ENCODE measurements around the gene SSR3.
A peak's percentile ranks its signal among the peaks of the same experiment; 100 is the strongest.
"Not testable (repeated sequence)": the region's sequence is repeated elsewhere in the genome, so short reads cannot be mapped to it uniquely, and the experiment has no call there.

The SSR3 gene

GRCh38 chr3:156576651-156577348 is 21.9 kb upstream of the SSR3 start:
- H3K4me3 ChIP-seq (ENCODE audit: low read length in 2 of 2) = no peak overlapping the region
- no peak overlapping the region for H3K27ac ChIP-seq (ENCODE audit: low read depth in 2 of 2, low read length in 2 of 2)
- no peaks in the 10 kb centered on the region for H3K9me3 ChIP-seq (ENCODE audit: control insufficient read depth in 2 of 2, low read length in 2 of 2)
- H3K9ac ChIP-seq (ENCODE audit: low read depth in 1 of 2, low read length in 2 of 2) = no peak overlapping the region
- no peaks in the 10 kb centered on the region for H3K4me1 ChIP-seq (ENCODE audit: control insufficient read depth in 2 of 2, insufficient read depth in 2 of 2, low read length in 2 of 2)
- no peaks in the 10 kb centered on the region for H3K27me3 ChIP-seq (ENCODE audit: control insufficient read depth in 2 of 2, insufficient read depth in 2 of 2, low read length in 2 of 2)
- H3K36me3 ChIP-seq (ENCODE audit: control insufficient read depth in 2 of 2, insufficient read depth in 2 of 2, low read length in 2 of 2) = no peaks in the 10 kb centered on the region

DNA sequence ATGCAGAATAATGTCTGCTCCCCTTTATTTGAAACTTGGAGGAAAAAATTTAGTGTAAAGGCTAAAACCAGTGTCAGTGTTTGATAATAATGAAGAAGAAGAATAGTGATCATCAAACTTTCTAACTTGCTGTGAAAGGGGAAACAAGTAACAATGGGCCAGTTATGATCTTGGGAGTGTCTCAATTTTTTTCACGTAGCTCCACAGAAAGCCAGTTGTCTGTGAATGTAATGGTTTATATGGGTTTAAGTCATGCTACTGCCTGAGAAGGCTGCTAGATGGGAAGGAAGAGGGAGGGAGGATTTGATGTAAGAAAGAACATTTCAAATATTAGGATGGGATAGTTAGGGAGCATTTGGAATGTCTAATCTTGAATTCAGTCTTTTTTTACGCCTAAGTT is 21.1 kb upstream of the SSR3 start:
- H3K27me3 ChIP-seq (ENCODE audit: control insufficient read depth in 2 of 2, insufficient read depth in 2 of 2, low read length in 2 of 2) = no peaks in the 10 kb centered on the region
- H3K4me3 ChIP-seq (ENCODE audit: low read length in 2 of 2) = no peak overlapping the region
- no peak overlapping the region for H3K27ac ChIP-seq (ENCODE audit: low read depth in 2 of 2, low read length in 2 of 2)
- H3K36me3 ChIP-seq (ENCODE audit: control insufficient read depth in 2 of 2, insufficient read depth in 2 of 2, low read length in 2 of 2) = no peaks in the 10 kb centered on the region
- no peaks in the 10 kb centered on the region for H3K4me1 ChIP-seq (ENCODE audit: control insufficient read depth in 2 of 2, insufficient read depth in 2 of 2, low read length in 2 of 2)
- no peaks in the 10 kb centered on the region for H3K9me3 ChIP-seq (ENCODE audit: control insufficient read depth in 2 of 2, low read length in 2 of 2)
- H3K9ac ChIP-seq (ENCODE audit: low read depth in 1 of 2, low read length in 2 of 2) = no peak overlapping the region

DNA sequence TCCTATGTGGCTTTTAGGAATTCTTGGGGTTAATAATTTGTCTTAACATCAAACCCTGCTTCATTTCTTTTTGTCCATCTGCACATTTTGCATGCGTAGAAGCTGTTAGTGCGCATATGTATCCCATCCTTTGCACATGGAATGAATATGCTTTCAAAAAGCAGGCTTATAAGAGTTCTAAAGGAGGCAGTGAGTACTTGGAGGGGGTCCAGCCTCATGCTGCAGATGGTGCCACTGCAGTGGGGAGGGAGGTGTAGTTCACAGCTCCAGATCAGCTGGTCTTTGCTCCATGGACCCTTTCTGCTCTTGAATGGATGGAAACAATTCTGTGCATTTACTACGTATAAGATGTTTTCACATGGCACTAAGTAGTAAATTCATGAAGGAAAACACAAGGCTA is 20.7 kb upstream of the SSR3 start:
- H3K27ac ChIP-seq (ENCODE audit: low read depth in 2 of 2, low read length in 2 of 2) = no peak overlapping the region
- H3K9ac ChIP-seq (ENCODE audit: low read depth in 1 of 2, low read length in 2 of 2) = no peak overlapping the region
- no peak overlapping the region for H3K4me3 ChIP-seq (ENCODE audit: low read length in 2 of 2)
- H3K27me3 ChIP-seq (ENCODE audit: control insufficient read depth in 2 of 2, insufficient read depth in 2 of 2, low read length in 2 of 2) = no peaks in the 10 kb centered on the region
- no peaks in the 10 kb centered on the region for H3K9me3 ChIP-seq (ENCODE audit: control insufficient read depth in 2 of 2, low read length in 2 of 2)
- H3K4me1 ChIP-seq (ENCODE audit: control insufficient read depth in 2 of 2, insufficient read depth in 2 of 2, low read length in 2 of 2) = no peaks in the 10 kb centered on the region
- no peaks in the 10 kb centered on the region for H3K36me3 ChIP-seq (ENCODE audit: control insufficient read depth in 2 of 2, insufficient read depth in 2 of 2, low read length in 2 of 2)

- H3K36me3 ChIP-seq (ENCODE audit: control insufficient read depth in 2 of 2, insufficient read depth in 2 of 2, low read length in 2 of 2); H3K9ac ChIP-seq (ENCODE audit: low read depth in 1 of 2, low read length in 2 of 2); H3K4me1 ChIP-seq (ENCODE audit: control insufficient read depth in 2 of 2, insufficient read depth in 2 of 2, low read length in 2 of 2); H3K27me3 ChIP-seq (ENCODE audit: control insufficient read depth in 2 of 2, insufficient read depth in 2 of 2, low read length in 2 of 2); H3K4me3 ChIP-seq (ENCODE audit: low read length in 2 of 2); H3K27ac ChIP-seq (ENCODE audit: low read depth in 2 of 2, low read length in 2 of 2); H3K9me3 ChIP-seq (ENCODE audit: control insufficient read depth in 2 of 2, low read length in 2 of 2): not testable (repeated sequence)
These were observed 15.0 kb upstream of the SSR3 start for GRCh38 chr3:156569881-156570280.

DNA sequence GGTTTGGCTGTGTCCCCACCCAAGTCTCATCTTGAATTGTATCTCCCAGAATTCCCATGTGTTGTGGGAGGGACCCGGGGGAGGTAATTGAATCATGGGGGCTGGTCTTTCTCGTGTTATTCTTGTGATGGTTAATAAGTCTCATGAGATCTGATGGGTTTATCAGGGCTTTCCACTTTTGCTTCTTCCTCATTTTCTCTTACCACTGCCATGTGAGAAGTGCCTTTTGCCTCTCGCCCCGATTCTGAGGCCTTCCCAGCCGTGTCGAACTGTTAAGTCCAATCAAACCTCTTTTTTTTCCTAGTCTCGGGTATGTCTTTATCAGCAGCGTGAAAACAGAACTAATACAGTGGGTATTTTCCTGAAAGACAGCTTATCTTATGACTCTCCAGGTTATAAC is 14.1 kb upstream of the SSR3 start:
- H3K9me3 ChIP-seq (ENCODE audit: control insufficient read depth in 2 of 2, low read length in 2 of 2); H3K36me3 ChIP-seq (ENCODE audit: control insufficient read depth in 2 of 2, insufficient read depth in 2 of 2, low read length in 2 of 2); H3K27ac ChIP-seq (ENCODE audit: low read depth in 2 of 2, low read length in 2 of 2): not testable (repeated sequence)

GRCh38 chr3:156563900-156564682 is 9.2 kb upstream of the SSR3 start:
- no peaks in the 10 kb centered on the region for H3K27me3 ChIP-seq (ENCODE audit: control insufficient read depth in 2 of 2, insufficient read depth in 2 of 2, low read length in 2 of 2)
- H3K4me1 ChIP-seq (ENCODE audit: control insufficient read depth in 2 of 2, insufficient read depth in 2 of 2, low read length in 2 of 2) = peaks cover 8 to 18% of the 10 kb centered on the region in 2 donors
- no peak overlapping the region for H3K9ac ChIP-seq (ENCODE audit: low read depth in 1 of 2, low read length in 2 of 2)
- no peaks in the 10 kb centered on the region for H3K36me3 ChIP-seq (ENCODE audit: control insufficient read depth in 2 of 2, insufficient read depth in 2 of 2, low read length in 2 of 2)
- peak overlapping the region in 1 of 2 donors; percentile 43 for H3K27ac ChIP-seq (ENCODE audit: low read depth in 2 of 2, low read length in 2 of 2)
- no peaks in the 10 kb centered on the region for H3K9me3 ChIP-seq (ENCODE audit: control insufficient read depth in 2 of 2, low read length in 2 of 2)
- no peak overlapping the region for H3K4me3 ChIP-seq (ENCODE audit: low read length in 2 of 2)

More for the DNA sequence above, 14.1 kb upstream of the SSR3 start:
- H3K4me3 ChIP-seq (ENCODE audit: low read length in 2 of 2); H3K4me1 ChIP-seq (ENCODE audit: control insufficient read depth in 2 of 2, insufficient read depth in 2 of 2, low read length in 2 of 2); H3K9ac ChIP-seq (ENCODE audit: low read depth in 1 of 2, low read length in 2 of 2); H3K27me3 ChIP-seq (ENCODE audit: control insufficient read depth in 2 of 2, insufficient read depth in 2 of 2, low read length in 2 of 2): not testable (repeated sequence)

DNA sequence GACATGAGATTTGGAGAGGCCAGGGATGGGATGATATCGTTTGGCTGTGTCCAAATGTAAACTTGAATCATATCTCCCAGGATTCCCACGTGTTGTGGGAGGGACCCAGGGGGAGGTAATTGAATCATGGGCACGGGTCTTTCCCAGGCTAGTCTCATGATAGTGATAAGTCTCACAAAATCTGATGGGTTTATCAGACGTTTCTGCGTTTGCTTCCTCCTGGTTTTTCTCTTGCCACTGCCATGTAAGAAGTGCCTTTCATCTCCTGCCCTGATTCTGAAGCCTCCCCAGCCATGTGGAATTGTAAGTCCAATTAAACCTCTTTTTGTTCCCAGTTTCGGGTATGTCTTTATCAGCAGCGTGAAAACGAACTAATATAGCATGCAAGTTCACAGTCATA is 7.6 kb upstream of the SSR3 start:
- H3K36me3 ChIP-seq (ENCODE audit: control insufficient read depth in 2 of 2, insufficient read depth in 2 of 2, low read length in 2 of 2); H3K4me3 ChIP-seq (ENCODE audit: low read length in 2 of 2); H3K9ac ChIP-seq (ENCODE audit: low read depth in 1 of 2, low read length in 2 of 2); H3K9me3 ChIP-seq (ENCODE audit: control insufficient read depth in 2 of 2, low read length in 2 of 2); H3K27me3 ChIP-seq (ENCODE audit: control insufficient read depth in 2 of 2, insufficient read depth in 2 of 2, low read length in 2 of 2); H3K27ac ChIP-seq (ENCODE audit: low read depth in 2 of 2, low read length in 2 of 2): not testable (repeated sequence)
- peaks cover 8 to 18% of the 10 kb centered on the region in 2 donors for H3K4me1 ChIP-seq (ENCODE audit: control insufficient read depth in 2 of 2, insufficient read depth in 2 of 2, low read length in 2 of 2)

DNA sequence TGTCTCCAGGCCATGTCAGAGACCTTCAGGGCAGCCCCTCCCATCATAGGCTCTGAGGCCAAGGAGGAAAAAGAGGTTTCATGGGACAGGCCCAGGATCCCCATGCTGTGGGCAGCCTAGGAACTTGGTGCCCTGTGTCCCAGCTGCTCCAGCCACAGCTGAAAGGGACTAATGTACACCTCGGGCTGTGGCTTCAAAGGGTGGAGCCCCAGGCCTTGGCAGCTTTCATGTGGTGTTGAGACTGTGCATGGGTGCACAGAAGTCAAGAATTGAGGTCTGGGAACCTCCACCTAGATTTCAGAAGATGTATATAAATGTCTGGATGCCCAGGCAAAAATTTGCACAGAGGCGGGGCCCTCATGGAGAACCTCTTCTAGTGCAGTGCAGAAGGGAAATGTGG is 6.6 kb upstream of the SSR3 start:
- Histone ChIP-seq H3K9ac (ENCODE audit: low read depth in 1 of 2, low read length in 2 of 2) (no peak overlapping the region), H3K9me3 (ENCODE audit: control insufficient read depth in 2 of 2, low read length in 2 of 2) (no peaks in the 10 kb centered on the region), H3K36me3 (ENCODE audit: control insufficient read depth in 2 of 2, insufficient read depth in 2 of 2, low read length in 2 of 2) (no peaks in the 10 kb centered on the region), H3K27me3 (ENCODE audit: control insufficient read depth in 2 of 2, insufficient read depth in 2 of 2, low read length in 2 of 2) (no peaks in the 10 kb centered on the region), H3K4me3 (ENCODE audit: low read length in 2 of 2) (no peak overlapping the region), H3K4me1 (ENCODE audit: control insufficient read depth in 2 of 2, insufficient read depth in 2 of 2, low read length in 2 of 2) (peaks cover 8 to 18% of the 10 kb centered on the region in 2 donors), H3K27ac (ENCODE audit: low read depth in 2 of 2, low read length in 2 of 2) (no peak overlapping the region)

DNA sequence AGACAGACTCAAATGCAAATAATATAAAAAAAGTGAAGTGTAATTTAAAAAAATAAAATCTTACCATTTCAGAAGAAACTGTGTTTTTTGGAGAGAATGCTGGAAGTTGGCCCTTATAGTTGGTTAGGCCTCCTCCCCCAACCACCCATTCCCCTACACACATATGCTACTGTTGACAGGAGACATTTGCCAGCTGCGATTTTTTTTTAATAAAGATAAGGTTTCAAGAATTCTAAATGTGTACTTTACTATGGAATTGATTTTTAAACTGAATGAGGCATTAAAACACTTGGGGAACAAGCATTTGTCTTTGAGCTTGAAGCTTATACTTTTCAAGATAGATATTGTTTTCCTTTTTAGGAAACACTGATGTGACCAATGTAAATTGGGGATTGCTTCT is 4.4 kb upstream of the SSR3 start:
- H3K9me3 ChIP-seq (ENCODE audit: control insufficient read depth in 2 of 2, low read length in 2 of 2) = no peaks in the 10 kb centered on the region
- no peaks in the 10 kb centered on the region for H3K27me3 ChIP-seq (ENCODE audit: control insufficient read depth in 2 of 2, insufficient read depth in 2 of 2, low read length in 2 of 2)
- H3K27ac ChIP-seq (ENCODE audit: low read depth in 2 of 2, low read length in 2 of 2) = no peak overlapping the region
- no peak overlapping the region for H3K4me3 ChIP-seq (ENCODE audit: low read length in 2 of 2)
- H3K36me3 ChIP-seq (ENCODE audit: control insufficient read depth in 2 of 2, insufficient read depth in 2 of 2, low read length in 2 of 2) = no peaks in the 10 kb centered on the region
- H3K9ac ChIP-seq (ENCODE audit: low read depth in 1 of 2, low read length in 2 of 2) = no peak overlapping the region
- peaks cover 9 to 16% of the 10 kb centered on the region in 2 donors for H3K4me1 ChIP-seq (ENCODE audit: control insufficient read depth in 2 of 2, insufficient read depth in 2 of 2, low read length in 2 of 2)

DNA sequence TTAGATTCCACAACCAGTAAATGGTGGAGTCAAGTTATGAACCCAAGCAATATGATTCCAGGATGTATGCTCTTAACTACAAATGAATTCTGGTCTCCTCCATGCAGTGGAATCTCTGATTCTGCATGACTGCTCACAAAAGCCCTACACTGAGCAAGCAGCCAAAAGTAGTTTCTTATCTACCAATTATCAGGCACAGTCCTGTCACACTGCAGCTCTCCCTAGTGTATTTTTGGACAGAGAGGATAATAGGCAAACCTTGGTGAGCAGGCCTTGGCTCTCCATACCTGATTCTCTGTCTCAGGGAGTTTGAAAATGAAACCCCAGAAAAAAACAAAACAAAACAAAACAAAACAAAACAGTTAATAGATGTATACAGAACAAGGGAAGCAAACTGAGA is 3.5 kb upstream of the SSR3 start:
- H3K9ac ChIP-seq (ENCODE audit: low read depth in 1 of 2, low read length in 2 of 2) = no peak overlapping the region
- H3K4me1 ChIP-seq (ENCODE audit: control insufficient read depth in 2 of 2, insufficient read depth in 2 of 2, low read length in 2 of 2) = peaks cover 12 to 15% of the 10 kb centered on the region in 2 donors
- no peaks in the 10 kb centered on the region for H3K27me3 ChIP-seq (ENCODE audit: control insufficient read depth in 2 of 2, insufficient read depth in 2 of 2, low read length in 2 of 2)
- no peak overlapping the region for H3K27ac ChIP-seq (ENCODE audit: low read depth in 2 of 2, low read length in 2 of 2)
- no peaks in the 10 kb centered on the region for H3K9me3 ChIP-seq (ENCODE audit: control insufficient read depth in 2 of 2, low read length in 2 of 2)
- no peak overlapping the region for H3K4me3 ChIP-seq (ENCODE audit: low read length in 2 of 2)
- H3K36me3 ChIP-seq (ENCODE audit: control insufficient read depth in 2 of 2, insufficient read depth in 2 of 2, low read length in 2 of 2) = no peaks in the 10 kb centered on the region
